ENCODE results near the gene WDR7. TPM values are rescaled to one million over a fixed set of nuclear protein-coding genes. Genes with fewer than 3 reads are reported as not detected.

WDR7 gene
- total and polyA plus RNA-seq, 4 experiments from 2014 or later: 22.3 to 50.8 (median 36.2) TPM

- Histone ChIP-seq H3K36me3 (ENCODE audit: insufficient read depth, low read length) (no peaks in the 10 kb centered on the region), H3K27me3 (ENCODE audit: insufficient read depth, low read length) (no peaks in the 10 kb centered on the region), H3K4me3 (ENCODE audit: low read length in 2 of 2) (no peak overlapping the region), H3K27ac (ENCODE audit: low read depth, low read length) (no peak overlapping the region), H3K9me3 (ENCODE audit: control insufficient read depth in 1 of 2, low read length in 2 of 2) (no peaks in the 10 kb centered on the region), H3K4me1 (ENCODE audit: insufficient read depth, low read length) (no peaks in the 10 kb centered on the region)
- H3K9me3 Mint-ChIP-seq: peaks cover 0 to 6% (median under 1%) of the 10 kb centered on the region in 8 donors
- H3K27me3 Mint-ChIP-seq: no peaks in the 10 kb centered on the region
- ChIA-PET CTCF (ENCODE audit: partially characterized antibody) (interaction anchor here (1.3 to 1.6 kb wide), 2 partner anchors 26 to 54 kb away, joined by 3 read pairs; no protein-coding TSS in a partner anchor), POLR2A (ENCODE audit: partially characterized antibody) (no interaction called here)
- no peak overlapping the region for H3K27ac Mint-ChIP-seq
- H3K36me3 Mint-ChIP-seq: peaks cover 9 to 15% of the 10 kb centered on the region in 2 donors
- no peak overlapping the region for H3K4me3 Mint-ChIP-seq
- intact Hi-C loops (cut with micrococcal nuclease): no loop called here
- no peak for DNase-seq
- H3K4me1 Mint-ChIP-seq: peaks cover 0 to 6% (median 0%) of the 10 kb centered on the region in 4 donors
These were observed 268.0 kb downstream of the WDR7 start for GRCh38 chr18:56919190-56919589.

- Mint-ChIP-seq H3K9me3 (peaks cover 0 to 2% (median 0%) of the 10 kb centered on the region in 8 donors), H3K27me3 (no peaks in the 10 kb centered on the region), H3K4me1 (peaks cover 0 to 6% (median 0%) of the 10 kb centered on the region in 4 donors), H3K4me3 (no peak overlapping the region), H3K36me3 (peaks cover 20 to 32% of the 10 kb centered on the region in 2 donors), H3K27ac (no peak overlapping the region)
- no peaks in the 10 kb centered on the region for H3K27me3 ChIP-seq (ENCODE audit: insufficient read depth, low read length)
- intact Hi-C loops (cut with micrococcal nuclease): no loop called here
- H3K36me3 ChIP-seq (ENCODE audit: insufficient read depth, low read length): no peaks in the 10 kb centered on the region
- H3K9me3 ChIP-seq (ENCODE audit: control insufficient read depth in 1 of 2, low read length in 2 of 2): no peaks in the 10 kb centered on the region
- H3K4me1 ChIP-seq (ENCODE audit: insufficient read depth, low read length): no peaks in the 10 kb centered on the region
- no peak for DNase-seq
- no peak overlapping the region for H3K4me3 ChIP-seq (ENCODE audit: low read length in 2 of 2)
- no peak overlapping the region for H3K27ac ChIP-seq (ENCODE audit: low read depth, low read length)
- ChIA-PET POLR2A (ENCODE audit: partially characterized antibody) (interaction anchor here (0.6 kb wide), 1 partner anchor 35 kb away, joined by 3 read pairs; no protein-coding TSS in a partner anchor), CTCF (ENCODE audit: partially characterized antibody) (no interaction called here)
These were observed 270.8 kb downstream of the WDR7 start for GRCh38 chr18:56921896-56922480.

GRCh38 chr18:56926734-56927133, 275.6 kb downstream of the WDR7 start:
- Histone ChIP-seq H3K36me3 (ENCODE audit: insufficient read depth, low read length) (no peaks in the 10 kb centered on the region), H3K9me3 (ENCODE audit: control insufficient read depth in 1 of 2, low read length in 2 of 2) (no peaks in the 10 kb centered on the region), H3K27me3 (ENCODE audit: insufficient read depth, low read length) (no peaks in the 10 kb centered on the region), H3K27ac (ENCODE audit: low read depth, low read length) (no peak overlapping the region), H3K4me1 (ENCODE audit: insufficient read depth, low read length) (no peaks in the 10 kb centered on the region), H3K4me3 (ENCODE audit: low read length in 2 of 2) (no peak overlapping the region)
- DNase-seq: no peak
- Mint-ChIP-seq H3K27ac (no peak overlapping the region), H3K4me3 (no peak overlapping the region), H3K27me3 (no peaks in the 10 kb centered on the region), H3K4me1 (no peaks in the 10 kb centered on the region), H3K9me3 (no peaks in the 10 kb centered on the region), H3K36me3 (peaks cover 46 to 54% of the 10 kb centered on the region in 2 donors)
- CTCF ChIA-PET (ENCODE audit: partially characterized antibody): no interaction called here
- POLR2A ChIA-PET (ENCODE audit: partially characterized antibody): no interaction called here
- intact Hi-C loops (cut with micrococcal nuclease): no loop called here

- Mint-ChIP-seq H3K4me3 (no peak overlapping the region), H3K36me3 (peaks cover 53 to 64% of the 10 kb centered on the region in 2 donors), H3K27me3 (no peaks in the 10 kb centered on the region), H3K4me1 (no peaks in the 10 kb centered on the region), H3K27ac (no peak overlapping the region), H3K9me3 (no peaks in the 10 kb centered on the region)
- no peak for DNase-seq
- ChIA-PET POLR2A (ENCODE audit: partially characterized antibody) (no interaction called here), CTCF (ENCODE audit: partially characterized antibody) (no interaction called here)
- H3K9me3 ChIP-seq (ENCODE audit: control insufficient read depth in 1 of 2, low read length in 2 of 2): no peaks in the 10 kb centered on the region
- no peak overlapping the region for H3K27ac ChIP-seq (ENCODE audit: low read depth, low read length)
- no peaks in the 10 kb centered on the region for H3K27me3 ChIP-seq (ENCODE audit: insufficient read depth, low read length)
- no peaks in the 10 kb centered on the region for H3K36me3 ChIP-seq (ENCODE audit: insufficient read depth, low read length)
- intact Hi-C loops (cut with micrococcal nuclease): no loop called here
- H3K4me1 ChIP-seq (ENCODE audit: insufficient read depth, low read length): no peaks in the 10 kb centered on the region
- H3K4me3 ChIP-seq (ENCODE audit: low read length in 2 of 2): no peak overlapping the region
These were observed 276.6 kb downstream of the WDR7 start for GRCh38 chr18:56927786-56928185.

GRCh38 chr18:56929886-56930285, 278.7 kb downstream of the WDR7 start:
- CTCF ChIA-PET (ENCODE audit: partially characterized antibody): no interaction called here
- no peaks in the 10 kb centered on the region for H3K4me1 Mint-ChIP-seq
- H3K36me3 Mint-ChIP-seq: peaks cover 52 to 62% of the 10 kb centered on the region in 2 donors
- no peak overlapping the region for H3K4me3 Mint-ChIP-seq
- Histone ChIP-seq H3K27me3 (ENCODE audit: insufficient read depth, low read length) (no peaks in the 10 kb centered on the region), H3K9me3 (ENCODE audit: control insufficient read depth in 1 of 2, low read length in 2 of 2) (no peaks in the 10 kb centered on the region), H3K36me3 (ENCODE audit: insufficient read depth, low read length) (peaks cover 1% of the 10 kb centered on the region), H3K4me1 (ENCODE audit: insufficient read depth, low read length) (no peaks in the 10 kb centered on the region), H3K4me3 (ENCODE audit: low read length in 2 of 2) (no peak overlapping the region), H3K27ac (ENCODE audit: low read depth, low read length) (no peak overlapping the region)
- no peaks in the 10 kb centered on the region for H3K9me3 Mint-ChIP-seq
- intact Hi-C loops (cut with micrococcal nuclease): no loop called here
- POLR2A ChIA-PET (ENCODE audit: partially characterized antibody): no interaction called here
- no peak overlapping the region for H3K27ac Mint-ChIP-seq
- no peak for DNase-seq
- no peaks in the 10 kb centered on the region for H3K27me3 Mint-ChIP-seq

- CTCF ChIA-PET (ENCODE audit: partially characterized antibody): no interaction called here
- Mint-ChIP-seq H3K4me3 (no peak overlapping the region), H3K36me3 (peaks cover 64 to 72% of the 10 kb centered on the region in 2 donors)
These were observed 282.3 kb downstream of the WDR7 start for GRCh38 chr18:56933472-56933871.

GRCh38 chr18:56934131-56934530, 283.0 kb downstream of the WDR7 start:
- DNase-seq: no peak
- intact Hi-C loops (cut with micrococcal nuclease): no loop called here
- H3K4me1 Mint-ChIP-seq: no peaks in the 10 kb centered on the region
- Histone ChIP-seq H3K27me3 (ENCODE audit: insufficient read depth, low read length) (no peaks in the 10 kb centered on the region), H3K27ac (ENCODE audit: low read depth, low read length) (no peak overlapping the region), H3K4me1 (ENCODE audit: insufficient read depth, low read length) (no peaks in the 10 kb centered on the region), H3K36me3 (ENCODE audit: insufficient read depth, low read length) (peaks cover 4% of the 10 kb centered on the region), H3K4me3 (ENCODE audit: low read length in 2 of 2) (no peak overlapping the region), H3K9me3 (ENCODE audit: control insufficient read depth in 1 of 2, low read length in 2 of 2) (no peaks in the 10 kb centered on the region)
- H3K9me3 Mint-ChIP-seq: no peaks in the 10 kb centered on the region
- ChIA-PET CTCF (ENCODE audit: partially characterized antibody) (interaction anchor here (1.4 kb wide), 1 partner anchor 13 kb away, joined by 3 read pairs; no protein-coding TSS in a partner anchor), POLR2A (ENCODE audit: partially characterized antibody) (no interaction called here)
- no peaks in the 10 kb centered on the region for H3K27me3 Mint-ChIP-seq
- H3K4me3 Mint-ChIP-seq: no peak overlapping the region
- peaks cover 64 to 74% of the 10 kb centered on the region in 2 donors for H3K36me3 Mint-ChIP-seq
- H3K27ac Mint-ChIP-seq: peak overlapping the region in 1 of 7 donors; percentile 74

More at GRCh38 chr18:56933472-56933871, 282.3 kb downstream of the WDR7 start:
- POLR2A ChIA-PET (ENCODE audit: partially characterized antibody): no interaction called here
- no peaks in the 10 kb centered on the region for H3K9me3 Mint-ChIP-seq
- no peaks in the 10 kb centered on the region for H3K27me3 Mint-ChIP-seq
- intact Hi-C loops (cut with micrococcal nuclease): no loop called here
- H3K4me1 ChIP-seq (ENCODE audit: insufficient read depth, low read length): no peaks in the 10 kb centered on the region
- no peak overlapping the region for H3K27ac Mint-ChIP-seq
- no peaks in the 10 kb centered on the region for H3K4me1 Mint-ChIP-seq
- H3K27me3 ChIP-seq (ENCODE audit: insufficient read depth, low read length): no peaks in the 10 kb centered on the region
- no peak overlapping the region for H3K4me3 ChIP-seq (ENCODE audit: low read length in 2 of 2)
- no peaks in the 10 kb centered on the region for H3K9me3 ChIP-seq (ENCODE audit: control insufficient read depth in 1 of 2, low read length in 2 of 2)
- DNase-seq: no peak
- H3K27ac ChIP-seq (ENCODE audit: low read depth, low read length): no peak overlapping the region
- peaks cover 4% of the 10 kb centered on the region for H3K36me3 ChIP-seq (ENCODE audit: insufficient read depth, low read length)
